Ascending aorta (tissue), 2 donors: ENCODE measurements around the gene SPDYE6. TPM values are rescaled to one million over a fixed set of nuclear protein-coding genes. Genes with fewer than 3 reads are reported as not detected.
"Not testable (repeated sequence)": the region's sequence is repeated elsewhere in the genome, so short reads cannot be mapped to it uniquely, and the experiment has no call there.

Experiments used
- DNase-seq, 2 donors: peaks; one replicate each; pipeline ENCODE4 v3.0.0-alpha.2; 2019; ENCODE audit warnings: low spot score in 2 of 2
- H3K27ac ChIP-seq, 2 donors: fragments of 200-600 bp; sonication (generic); one replicate each; pipeline ENCODE4 v1.5.1; 2016 to 2017; ENCODE audit warnings: mild to moderate bottlenecking in 1 of 2
- H3K27me3 ChIP-seq: fragments of 200-600 bp; sonication (generic); one replicate; pipeline ENCODE4 v1.5.1; 2017
- H3K36me3 ChIP-seq, 2 donors: fragments of 200-600 bp; sonication (generic); one replicate each; pipeline ENCODE4 v1.5.1; 2016
- H3K4me1 ChIP-seq, 2 donors: fragments of 200-600 bp; sonication (generic); one replicate each; pipeline ENCODE4 v1.5.1; 2016 to 2017; ENCODE audit warnings: mild to moderate bottlenecking in 1 of 2
- H3K4me3 ChIP-seq, 2 donors: fragments of 200-600 bp; sonication (generic); one replicate each; pipeline ENCODE4 v1.5.1; 2016 to 2017; ENCODE audit warnings: mild to moderate bottlenecking in 1 of 2
- H3K9me3 ChIP-seq, 2 donors: fragments of 200-600 bp; sonication (generic); one replicate each; pipeline ENCODE4 v1.5.1; 2016
- intact Hi-C: fragments of 100-400 bp; cut with DNase I; formaldehyde crosslinking; loops from one replicate; pipeline ENCODE4 v1.15.1; 2023
- total RNA-seq: library from RNA; depleted of rRNA; stranded (reverse); fragments of >200 nt; gene quantifications from one replicate; pipeline ENCODE4 v1.1.0, GENCODE V29; 2016
- TF ChIP-seq, protein P1 (sequence below), 3 experiments: fragments of 200-600 bp in 2 of 3; fragments of 450-650 bp in 1 of 3; sonication (generic) in 2 of 3; IDR thresholded peaks; one replicate each; pipeline ENCODE4 v1.5.1; 2016 to 2019; ENCODE audit warnings: antibody characterized with exemption in 3 of 3, mild to moderate bottlenecking in 1 of 3, moderate library complexity in 1 of 3

Gene SPDYE6
- total RNA-seq, 1 donor from 2014 or later: not detected

DNA sequence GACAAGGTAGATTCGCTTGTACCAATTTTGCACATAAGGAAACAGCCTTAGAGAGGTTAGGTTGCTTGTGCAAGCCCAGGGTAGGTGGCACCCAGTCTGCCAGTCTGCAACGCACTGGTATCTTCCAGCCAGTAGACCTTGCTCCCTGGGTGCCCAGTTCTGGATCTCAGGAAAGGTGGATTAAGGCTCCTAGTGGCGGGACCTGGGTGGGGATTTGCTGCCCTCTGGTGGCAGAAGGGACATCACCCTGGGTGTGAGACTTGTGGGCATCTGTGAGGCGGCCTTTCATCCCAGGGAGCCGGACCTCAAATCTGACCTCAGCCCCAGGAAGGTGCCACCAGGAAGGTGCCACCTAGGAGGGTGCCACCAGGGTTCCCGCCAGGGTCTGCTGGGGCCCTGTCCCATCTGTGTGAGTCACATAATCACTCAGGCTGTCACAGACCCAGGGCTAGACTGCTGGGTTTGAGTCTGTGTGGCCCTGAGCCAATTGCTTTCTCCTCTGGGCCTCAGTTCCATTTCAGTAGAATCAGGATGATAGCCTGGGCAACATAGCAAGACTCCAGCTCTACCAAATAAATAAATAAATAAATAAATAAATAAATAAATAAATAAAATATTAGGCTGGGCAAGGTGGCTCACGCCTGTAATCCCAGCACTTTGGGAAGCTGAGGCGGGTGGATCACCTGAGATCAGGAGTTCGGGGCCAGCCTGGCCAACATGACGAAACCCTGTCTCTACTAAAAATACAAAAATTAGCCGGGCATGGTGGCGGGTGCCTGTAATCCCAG is 34.6 kb upstream of the SPDYE6 start:
- Histone ChIP-seq H3K9me3 (no peaks in the 10 kb centered on the region), H3K27me3 (no peaks in the 10 kb centered on the region), H3K27ac (no peak overlapping the region), H3K4me3 (no peak overlapping the region), H3K36me3 (no peaks in the 10 kb centered on the region), H3K4me1 (no peaks in the 10 kb centered on the region)
- peak; percentile 27 to 88 for DNase-seq
- TF ChIP-seq, protein P1, sequence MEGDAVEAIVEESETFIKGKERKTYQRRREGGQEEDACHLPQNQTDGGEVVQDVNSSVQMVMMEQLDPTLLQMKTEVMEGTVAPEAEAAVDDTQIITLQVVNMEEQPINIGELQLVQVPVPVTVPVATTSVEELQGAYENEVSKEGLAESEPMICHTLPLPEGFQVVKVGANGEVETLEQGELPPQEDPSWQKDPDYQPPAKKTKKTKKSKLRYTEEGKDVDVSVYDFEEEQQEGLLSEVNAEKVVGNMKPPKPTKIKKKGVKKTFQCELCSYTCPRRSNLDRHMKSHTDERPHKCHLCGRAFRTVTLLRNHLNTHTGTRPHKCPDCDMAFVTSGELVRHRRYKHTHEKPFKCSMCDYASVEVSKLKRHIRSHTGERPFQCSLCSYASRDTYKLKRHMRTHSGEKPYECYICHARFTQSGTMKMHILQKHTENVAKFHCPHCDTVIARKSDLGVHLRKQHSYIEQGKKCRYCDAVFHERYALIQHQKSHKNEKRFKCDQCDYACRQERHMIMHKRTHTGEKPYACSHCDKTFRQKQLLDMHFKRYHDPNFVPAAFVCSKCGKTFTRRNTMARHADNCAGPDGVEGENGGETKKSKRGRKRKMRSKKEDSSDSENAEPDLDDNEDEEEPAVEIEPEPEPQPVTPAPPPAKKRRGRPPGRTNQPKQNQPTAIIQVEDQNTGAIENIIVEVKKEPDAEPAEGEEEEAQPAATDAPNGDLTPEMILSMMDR (IDR thresholded peaks at IDR 0.05): peak; percentile 86 to 94 (median 89)
- intact Hi-C loops: loop anchor here (1.0 to 5.0 kb wide), 2 partner anchors 112 to 849 kb away; no protein-coding TSS in a partner anchor

DNA sequence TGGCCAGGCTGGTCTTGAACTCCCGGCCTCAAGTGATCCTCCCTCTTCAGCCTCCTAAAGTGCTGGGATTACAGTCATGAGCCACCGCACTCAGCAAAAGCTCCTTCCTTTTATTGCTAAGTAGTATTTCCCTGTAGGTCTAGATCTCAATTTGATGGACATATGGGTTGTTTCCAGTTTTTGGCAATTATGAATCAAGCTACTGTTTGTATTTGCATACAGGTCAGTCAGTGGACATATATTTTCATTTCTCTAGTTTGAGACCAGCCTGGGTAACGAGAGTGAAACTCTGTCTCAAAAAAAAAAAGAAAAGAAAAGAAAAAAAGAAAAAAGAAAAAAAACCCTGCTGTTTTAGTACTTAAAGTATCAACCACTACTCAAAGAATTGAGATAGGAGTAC is 33.6 kb upstream of the SPDYE6 start:
- H3K27ac ChIP-seq: no peak overlapping the region
- H3K4me3 ChIP-seq: no peak overlapping the region
- no peaks in the 10 kb centered on the region for H3K27me3 ChIP-seq
- TF ChIP-seq, protein P1 (IDR thresholded peaks at IDR 0.05): no peak
- no peak for DNase-seq
- intact Hi-C loops: loop anchor here (1.0 to 5.0 kb wide), 2 partner anchors 111 to 848 kb away; no protein-coding TSS in a partner anchor
- no peaks in the 10 kb centered on the region for H3K36me3 ChIP-seq
- H3K9me3 ChIP-seq: no peaks in the 10 kb centered on the region
- no peaks in the 10 kb centered on the region for H3K4me1 ChIP-seq

DNA sequence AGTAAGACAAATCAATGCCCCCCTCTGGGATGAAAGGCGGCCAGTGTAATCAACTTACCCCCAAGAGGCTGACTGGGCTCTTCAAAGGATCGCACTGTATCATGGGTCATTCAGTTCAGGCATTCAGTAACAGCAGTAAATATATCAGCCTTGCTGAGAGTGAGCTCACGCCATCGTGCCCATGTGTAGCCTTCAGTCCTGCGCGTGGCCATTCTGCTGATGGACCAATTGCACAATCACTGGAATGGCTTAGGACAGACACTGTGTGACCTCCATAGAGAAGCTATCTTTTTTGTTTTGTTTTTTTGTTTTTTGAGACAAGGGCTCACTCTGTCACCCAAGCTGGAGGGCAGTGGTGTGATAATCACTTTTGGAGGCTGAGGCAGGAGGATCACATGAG is 30.8 kb upstream of the SPDYE6 start:
- peak in 1 of 2 donors; percentile 25 for DNase-seq
- no peaks in the 10 kb centered on the region for H3K4me1 ChIP-seq
- no peak overlapping the region for H3K4me3 ChIP-seq
- no peaks in the 10 kb centered on the region for H3K36me3 ChIP-seq
- H3K27me3 ChIP-seq: no peaks in the 10 kb centered on the region
- H3K9me3 ChIP-seq: no peaks in the 10 kb centered on the region
- H3K27ac ChIP-seq: no peak overlapping the region
- intact Hi-C loops: no loop called here
- TF ChIP-seq, protein P1 (IDR thresholded peaks at IDR 0.05): no peak

DNA sequence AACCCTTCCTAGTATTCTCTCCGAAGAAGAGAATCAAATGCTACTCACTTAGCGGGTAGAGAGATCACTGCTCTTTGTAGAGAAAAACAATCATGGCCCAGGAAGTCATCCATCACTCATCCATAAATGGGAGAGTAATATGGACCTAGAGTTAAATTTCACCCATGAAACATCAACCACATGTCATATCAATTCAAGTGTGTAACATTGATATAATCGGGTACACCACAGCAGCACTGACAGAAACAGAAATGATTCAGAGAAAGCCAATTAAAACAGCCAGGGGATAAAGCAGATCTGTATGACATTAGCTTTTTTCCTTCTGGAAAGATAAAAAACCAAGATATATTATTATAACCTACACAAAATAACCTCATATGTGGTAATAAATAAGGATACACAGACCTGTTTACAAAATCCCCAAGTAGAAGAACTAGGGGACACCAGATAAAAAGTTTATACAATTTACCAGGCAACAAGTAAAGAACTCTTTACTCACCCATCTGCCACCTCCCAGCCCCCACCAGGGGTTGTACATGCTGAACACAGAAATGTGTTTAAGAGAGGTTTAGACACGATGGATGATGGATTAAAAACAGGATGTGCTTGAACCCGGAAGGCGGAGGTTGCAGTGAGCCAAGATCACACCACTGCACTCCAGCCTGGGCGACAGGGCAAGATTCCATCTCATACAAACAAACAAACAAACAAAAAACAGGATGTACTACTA is 25.6 kb upstream of the SPDYE6 start:
- H3K4me1 ChIP-seq, H3K4me3 ChIP-seq, H3K27ac ChIP-seq, DNase-seq, H3K27me3 ChIP-seq, intact Hi-C loops, H3K9me3 ChIP-seq: not testable (repeated sequence)
- H3K36me3 ChIP-seq: peaks cover 28 to 41% of the 10 kb centered on the region in 2 donors

DNA sequence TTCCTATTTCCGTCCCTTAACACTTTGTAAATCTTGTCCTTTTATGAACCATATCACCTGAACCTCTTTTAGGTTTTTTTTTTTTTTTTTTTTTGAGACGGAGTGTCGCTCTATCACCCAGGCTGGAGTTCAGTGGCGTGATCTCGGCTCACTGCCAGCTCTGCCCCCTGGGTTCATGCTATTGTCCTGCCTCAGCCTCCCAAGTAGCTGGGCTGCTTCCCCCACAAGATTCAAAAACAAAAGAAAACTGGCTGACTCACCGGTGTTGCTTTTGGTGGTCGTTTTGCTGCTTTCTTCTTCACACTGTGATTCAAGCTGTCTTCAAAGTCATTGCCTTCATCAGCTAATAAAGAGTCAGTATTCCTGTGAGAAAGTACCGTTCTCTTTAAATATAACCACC is 24.6 kb upstream of the SPDYE6 start:
- peaks cover 33 to 46% of the 10 kb centered on the region in 2 donors for H3K36me3 ChIP-seq
- intact Hi-C loops, H3K27ac ChIP-seq, H3K4me1 ChIP-seq, H3K27me3 ChIP-seq, H3K9me3 ChIP-seq, DNase-seq, H3K4me3 ChIP-seq: not testable (repeated sequence)

DNA sequence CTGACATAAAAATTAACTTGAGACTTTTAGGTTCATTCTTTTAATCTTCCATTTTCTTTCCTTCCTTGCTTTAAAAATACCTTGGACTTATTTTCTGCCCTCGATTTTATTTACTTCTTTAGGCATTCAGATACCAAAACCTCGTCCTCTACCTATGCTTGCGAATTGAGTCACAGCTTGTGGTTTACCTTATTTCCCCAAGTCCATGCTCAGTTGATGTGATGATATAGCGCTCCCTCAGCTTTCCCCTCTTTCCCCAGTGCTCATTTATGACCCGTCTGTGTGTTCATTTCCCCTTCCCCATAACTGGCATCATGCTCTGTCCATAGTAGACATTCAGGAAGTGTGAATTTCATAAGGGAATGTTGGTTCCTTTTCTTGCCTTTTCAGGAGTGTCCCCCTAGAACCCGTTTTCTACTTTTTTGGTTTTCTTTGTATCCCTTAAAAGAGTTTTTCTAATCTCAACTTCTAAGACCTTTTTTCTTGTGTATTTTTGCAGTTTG is 20.8 kb upstream of the SPDYE6 start:
- H3K9me3 ChIP-seq: no peaks in the 10 kb centered on the region
- no peak overlapping the region for H3K4me3 ChIP-seq
- intact Hi-C loops: no loop called here
- no peaks in the 10 kb centered on the region for H3K27me3 ChIP-seq
- H3K4me1 ChIP-seq: no peaks in the 10 kb centered on the region
- H3K27ac ChIP-seq: no peak overlapping the region
- TF ChIP-seq, protein P1 (IDR thresholded peaks at IDR 0.05): no peak
- no peak for DNase-seq
- peaks cover 35 to 46% of the 10 kb centered on the region in 2 donors for H3K36me3 ChIP-seq

DNA sequence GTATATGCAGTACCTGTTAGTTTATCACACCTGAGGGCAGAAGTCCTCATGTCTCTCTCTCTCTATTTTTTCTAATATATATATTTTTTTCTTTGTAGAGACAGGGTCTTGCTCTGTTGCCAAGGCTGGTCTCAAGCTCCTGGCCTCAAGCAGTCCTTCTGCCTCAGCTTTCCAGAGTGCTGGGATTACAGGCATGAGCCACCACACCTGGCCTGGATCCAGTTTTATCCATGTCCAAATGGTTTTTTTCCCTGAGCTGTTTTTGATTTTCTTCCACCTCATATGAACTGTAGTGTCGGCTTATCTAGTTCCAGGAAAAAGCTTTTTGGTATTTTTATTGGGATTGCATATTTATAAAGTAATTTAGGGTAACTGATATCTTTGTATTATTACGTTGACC is 16.6 kb upstream of the SPDYE6 start:
- H3K27me3 ChIP-seq, H3K27ac ChIP-seq, intact Hi-C loops, H3K9me3 ChIP-seq, H3K4me3 ChIP-seq, H3K4me1 ChIP-seq, DNase-seq: not testable (repeated sequence)
- peaks cover 15 to 17% of the 10 kb centered on the region in 2 donors for H3K36me3 ChIP-seq

DNA sequence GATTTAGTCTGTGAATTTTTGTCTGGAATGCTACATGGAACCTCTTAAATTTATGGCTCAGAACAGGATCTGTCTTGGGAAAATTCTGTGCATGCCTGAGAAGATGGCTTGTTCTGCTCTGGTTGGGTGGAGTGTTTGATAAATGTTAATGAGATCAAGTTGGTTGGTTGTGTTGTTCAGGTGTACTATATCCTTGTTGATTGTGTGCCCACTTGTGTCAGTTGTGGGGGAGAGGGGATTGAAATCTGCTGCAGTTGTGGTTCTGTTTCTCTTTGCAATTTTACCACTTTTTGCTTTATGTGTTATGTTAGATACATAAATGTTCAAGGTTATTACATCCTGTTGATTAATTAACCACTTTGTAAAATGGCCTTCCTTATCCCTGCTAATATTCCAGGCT is 13.8 kb upstream of the SPDYE6 start:
- H3K4me1 ChIP-seq, H3K4me3 ChIP-seq, H3K9me3 ChIP-seq, H3K36me3 ChIP-seq, intact Hi-C loops, DNase-seq, H3K27me3 ChIP-seq, H3K27ac ChIP-seq: not testable (repeated sequence)

DNA sequence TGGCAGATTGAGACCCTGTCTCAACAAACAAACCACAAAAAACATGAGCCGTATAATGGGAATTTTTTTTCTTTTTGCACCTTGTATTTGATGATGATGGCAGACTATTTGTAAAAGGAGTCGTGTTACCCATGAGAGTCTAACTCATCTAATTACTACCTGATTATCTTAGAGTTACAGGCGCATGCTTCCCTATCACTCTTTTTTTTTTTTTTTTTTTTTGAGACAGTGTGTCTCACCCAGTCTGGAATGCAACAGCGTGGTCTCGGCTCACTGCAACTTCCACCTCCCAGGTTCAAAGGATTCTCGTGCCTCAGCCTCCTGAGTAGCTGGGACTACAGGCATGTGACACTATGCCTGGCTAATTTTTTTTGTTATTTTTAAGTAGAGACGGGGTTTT is 9.1 kb upstream of the SPDYE6 start:
- H3K9me3 ChIP-seq, H3K27ac ChIP-seq, H3K4me3 ChIP-seq, H3K27me3 ChIP-seq, intact Hi-C loops, DNase-seq, H3K4me1 ChIP-seq, H3K36me3 ChIP-seq: not testable (repeated sequence)
